Right lobe of liver (tissue), 6 donors: Measurements from ENCODE around the gene KLHL21. TPM values are rescaled to one million over a fixed set of nuclear protein-coding genes. Genes with fewer than 3 reads are reported as not detected.

Experiments
- ATAC-seq, 4 donors: fragments of 200-7000 bp; cut with Tn5 transposase; one replicate each; pipeline ENCODE4 v1.9.1; 2020; ENCODE audit warnings: mild to moderate bottlenecking in 4 of 4, moderate library complexity in 4 of 4
- DNase-seq, 3 donors: peaks; one replicate each; pipeline ENCODE4 v3.0.0-alpha.2; 2020
- H3K27ac ChIP-seq, 3 donors: fragments of 200-600 bp; one replicate each; pipeline ENCODE4 v1.8.0; 2022
- H3K27me3 ChIP-seq, 2 donors: fragments of 200-600 bp; one replicate each; pipeline ENCODE4 v1.8.0; 2022
- H3K36me3 ChIP-seq, 4 donors: fragments of 200-600 bp; sonication (generic) in 1 of 4; one replicate each; pipeline versions ENCODE4 v1.5.1 to v1.8.0; 2017 to 2022; ENCODE audit warnings: control low read depth in 1 of 4
- H3K4me1 ChIP-seq, 4 donors: fragments of 200-600 bp; sonication (generic) in 1 of 4; one replicate each; pipeline versions ENCODE4 v1.5.1 to v1.8.0; 2017 to 2022; ENCODE audit warnings: control low read depth in 1 of 4
- H3K4me3 ChIP-seq, 3 donors: fragments of 200-600 bp; one replicate each; pipeline ENCODE4 v1.8.0; 2022
- H3K9me3 ChIP-seq, 4 donors: fragments of 200-600 bp; sonication (generic) in 1 of 4; one replicate each; pipeline versions ENCODE4 v1.5.1 to v1.8.0; 2017 to 2022; ENCODE audit warnings: control low read depth in 1 of 4
- POLR2A ChIP-seq: fragments of 450-650 bp; IDR thresholded peaks from one replicate; pipeline ENCODE4 v1.6.1; 2017; ENCODE audit warnings: antibody characterized with exemption, mild to moderate bottlenecking
- WGBS: methylation state at CpG from one replicate; pipeline ENCODE4 v1.1.6; 2018; ENCODE audit warnings: low coverage, low lambda C conversion rate; ENCODE audit not compliant: insufficient coverage; ENCODE audit errors: missing lambda C conversion rate; 5-methylcytosine and 5-hydroxymethylcytosine counted together
- intact Hi-C, 2 donors: fragments of 100-400 bp; cut with DNase I; formaldehyde crosslinking; loops; one replicate each; pipeline versions ENCODE4 v1.11.2 to v1.14.1; 2022
- long read RNA-seq: library from polyadenylated mRNA; unstranded; transcript quantifications from one replicate; pipeline ENCODE4 v2.0.0, GENCODE V29; 2019
- total RNA-seq, 6 experiments: library from RNA; depleted of rRNA in 2 of 6; stranded (reverse); fragments of >200 nt in 2 of 6; fragmentation: NEBNext Ultra II Directional in 3 of 6; extraction: Animal tissue kit (Norgen Biotek cat#: 25700) in 3 of 6; gene quantifications; one replicate each; pipeline versions ENCODE4 v1.1.0 to v1.2.4, GENCODE V29; 2016 to 2023
- TF ChIP-seq, protein P1 (sequence below), 4 donors: fragments of 200-600 bp in 3 of 4; fragments of 450-650 bp in 1 of 4; IDR thresholded peaks; one replicate each; pipeline versions ENCODE4 v1.5.1 to v1.8.0; 2016 to 2022; ENCODE audit warnings: antibody characterized with exemption in 4 of 4, mild to moderate bottlenecking in 2 of 4
- donor health status: DM: no; HTN: yes; CAD: no.
- donor health status: DM: no; HTN: no; CAD: no.
- donor health status: DM: no; HTN: no; CAD: no.
- donor health status: DM: no; HTN: yes; CAD: no.
- donor health status: DM: no; HTN: yes; CAD: no.

Gene KLHL21, protein sequence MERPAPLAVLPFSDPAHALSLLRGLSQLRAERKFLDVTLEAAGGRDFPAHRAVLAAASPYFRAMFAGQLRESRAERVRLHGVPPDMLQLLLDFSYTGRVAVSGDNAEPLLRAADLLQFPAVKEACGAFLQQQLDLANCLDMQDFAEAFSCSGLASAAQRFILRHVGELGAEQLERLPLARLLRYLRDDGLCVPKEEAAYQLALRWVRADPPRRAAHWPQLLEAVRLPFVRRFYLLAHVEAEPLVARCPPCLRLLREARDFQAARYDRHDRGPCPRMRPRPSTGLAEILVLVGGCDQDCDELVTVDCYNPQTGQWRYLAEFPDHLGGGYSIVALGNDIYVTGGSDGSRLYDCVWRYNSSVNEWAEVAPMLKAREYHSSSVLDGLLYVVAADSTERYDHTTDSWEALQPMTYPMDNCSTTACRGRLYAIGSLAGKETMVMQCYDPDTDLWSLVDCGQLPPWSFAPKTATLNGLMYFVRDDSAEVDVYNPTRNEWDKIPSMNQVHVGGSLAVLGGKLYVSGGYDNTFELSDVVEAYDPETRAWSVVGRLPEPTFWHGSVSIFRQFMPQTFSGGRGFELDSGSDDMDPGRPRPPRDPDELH
- 10 to 100 TPM; 12.1 to 24.6 (median 20.0) TPM for total RNA-seq
- long read RNA-seq, partial matches to known transcripts, result 0 of 2 reads
- long read RNA-seq, other reads (novel, unspliced or antisense), result 2 of 2 reads

DNA sequence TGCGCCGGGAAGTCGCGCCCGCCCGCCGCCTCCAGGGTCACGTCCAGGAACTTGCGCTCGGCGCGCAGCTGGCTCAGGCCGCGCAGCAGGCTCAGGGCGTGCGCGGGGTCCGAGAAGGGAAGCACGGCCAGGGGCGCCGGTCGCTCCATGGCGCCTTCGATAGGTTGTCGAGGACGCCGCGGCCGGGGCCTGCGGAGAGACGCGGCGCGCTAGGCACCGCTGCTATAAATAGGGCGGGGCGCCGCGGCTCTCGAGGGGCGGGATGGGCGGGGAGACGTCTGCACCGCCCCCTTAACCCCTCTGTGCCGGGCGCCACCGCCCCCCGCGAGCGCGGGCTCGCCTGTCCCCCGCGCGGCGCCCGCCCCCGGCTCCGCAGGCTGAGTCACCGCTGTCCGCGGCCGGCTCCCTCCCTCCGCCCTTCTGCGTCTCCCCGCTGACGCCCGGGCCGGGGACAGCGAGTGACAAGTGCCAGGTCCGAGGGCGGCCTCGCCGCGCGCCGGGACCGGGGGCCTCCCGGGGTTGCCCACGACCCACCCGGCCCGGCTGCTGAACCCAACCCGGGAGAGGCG, at the start of gene KLHL21:
Gene KLHL21 (minus strand): TSS at position 201 of the 569 bp plus-strand sequence. CDS start 52 bp downstream, at position 149.
- Histone ChIP-seq H3K4me1 (peaks cover 0 to 59% (median 19%) of the 10 kb centered on the region in 4 donors), H3K9me3 (no peaks in the 10 kb centered on the region), H3K36me3 (peaks cover 0 to 17% (median 5%) of the 10 kb centered on the region in 4 donors), H3K27ac (peak within 1 kb of the TSS; percentile 96 to 98 (median 98)), H3K4me3 (peak within 1 kb of the TSS; percentile 86 to 98 (median 92)), H3K27me3 (no peaks in the 10 kb centered on the region)
- peak; percentile 57 to 78 (median 64) for ATAC-seq
- TF ChIP-seq POLR2A, result peak; percentile 92
- TF ChIP-seq, protein P1, sequence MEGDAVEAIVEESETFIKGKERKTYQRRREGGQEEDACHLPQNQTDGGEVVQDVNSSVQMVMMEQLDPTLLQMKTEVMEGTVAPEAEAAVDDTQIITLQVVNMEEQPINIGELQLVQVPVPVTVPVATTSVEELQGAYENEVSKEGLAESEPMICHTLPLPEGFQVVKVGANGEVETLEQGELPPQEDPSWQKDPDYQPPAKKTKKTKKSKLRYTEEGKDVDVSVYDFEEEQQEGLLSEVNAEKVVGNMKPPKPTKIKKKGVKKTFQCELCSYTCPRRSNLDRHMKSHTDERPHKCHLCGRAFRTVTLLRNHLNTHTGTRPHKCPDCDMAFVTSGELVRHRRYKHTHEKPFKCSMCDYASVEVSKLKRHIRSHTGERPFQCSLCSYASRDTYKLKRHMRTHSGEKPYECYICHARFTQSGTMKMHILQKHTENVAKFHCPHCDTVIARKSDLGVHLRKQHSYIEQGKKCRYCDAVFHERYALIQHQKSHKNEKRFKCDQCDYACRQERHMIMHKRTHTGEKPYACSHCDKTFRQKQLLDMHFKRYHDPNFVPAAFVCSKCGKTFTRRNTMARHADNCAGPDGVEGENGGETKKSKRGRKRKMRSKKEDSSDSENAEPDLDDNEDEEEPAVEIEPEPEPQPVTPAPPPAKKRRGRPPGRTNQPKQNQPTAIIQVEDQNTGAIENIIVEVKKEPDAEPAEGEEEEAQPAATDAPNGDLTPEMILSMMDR (IDR thresholded peaks at IDR 0.05), result no peak
- intact Hi-C loops, result no loop called here
- DNase-seq, result peak; percentile 91 to 95 (median 93)
- 0% methylated on average over 20 of the region's 84 CpGs for WGBS

DNA sequence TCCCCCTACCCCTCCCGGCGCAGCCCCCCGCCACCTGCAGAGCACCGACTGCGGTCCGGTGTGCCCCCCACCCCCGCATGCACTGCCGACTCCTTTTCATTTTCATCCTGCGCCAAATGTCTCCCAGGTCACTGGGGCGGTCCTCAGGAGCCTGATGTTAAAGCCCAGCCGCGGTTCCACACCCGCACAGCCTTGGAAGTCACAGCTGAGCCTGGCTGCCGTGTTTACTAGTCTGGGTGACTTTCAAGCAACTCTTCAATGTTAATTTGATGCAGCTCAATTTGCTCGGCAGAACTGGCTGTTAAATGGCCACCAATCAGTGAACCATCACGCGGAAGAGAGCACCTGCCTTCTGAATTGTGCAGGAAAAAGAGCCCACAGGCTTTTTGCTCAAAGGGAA, 49.2 kb upstream of the KLHL21 start:
- no peak overlapping the region for H3K4me3 ChIP-seq

DNA sequence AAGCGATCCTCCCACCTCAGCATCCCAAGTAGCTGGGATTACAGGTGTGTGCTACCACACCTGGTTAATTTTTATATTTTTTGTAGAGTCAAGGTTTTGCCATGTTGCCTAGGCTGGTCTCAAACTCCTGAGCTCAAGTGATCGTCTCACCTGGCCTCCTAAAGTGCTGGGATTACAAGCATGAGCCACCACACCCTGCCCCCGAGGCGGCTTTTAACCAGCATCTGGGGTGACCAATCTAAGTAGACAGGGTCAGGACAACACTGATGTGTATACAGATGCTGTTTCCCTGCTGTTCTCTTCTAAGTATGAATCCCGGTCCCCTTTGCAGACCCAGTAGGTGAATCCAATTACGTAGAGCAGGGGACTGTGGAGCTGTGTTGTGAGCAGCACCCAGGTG, 45.9 kb upstream of the KLHL21 start:
- WGBS, result 70% methylated on average over 2 of the region's 6 CpGs
- TF ChIP-seq POLR2A, result no peak
- TF ChIP-seq, protein P1 (IDR thresholded peaks at IDR 0.05), result no peak
- Histone ChIP-seq H3K9me3 (no peaks in the 10 kb centered on the region), H3K27me3 (no peaks in the 10 kb centered on the region), H3K4me3 (no peak overlapping the region), H3K27ac (no peak overlapping the region), H3K36me3 (peaks cover 0 to 31% (median 6%) of the 10 kb centered on the region in 4 donors), H3K4me1 (no peaks in the 10 kb centered on the region)
- DNase-seq, result no peak
- intact Hi-C loops, result loop anchor here in 1 of 2 donors (5.0 kb wide), 1 partner anchor 166 kb away; no protein-coding TSS in a partner anchor
- no peak for ATAC-seq

More for the DNA sequence above, 49.2 kb upstream of the KLHL21 start:
- Histone ChIP-seq H3K9me3 (no peaks in the 10 kb centered on the region), H3K27ac (no peak overlapping the region), H3K36me3 (peaks cover 0 to 23% (median 8%) of the 10 kb centered on the region in 4 donors), H3K4me1 (no peaks in the 10 kb centered on the region), H3K27me3 (no peaks in the 10 kb centered on the region)
- 81% methylated on average over 6 of the region's 17 CpGs for WGBS
- peak in 1 of 4 donors; percentile 16 for ATAC-seq
- intact Hi-C loops, result no loop called here
- TF ChIP-seq POLR2A, result no peak
- TF ChIP-seq, protein P1 (IDR thresholded peaks at IDR 0.05), result no peak
- DNase-seq, result no peak

DNA sequence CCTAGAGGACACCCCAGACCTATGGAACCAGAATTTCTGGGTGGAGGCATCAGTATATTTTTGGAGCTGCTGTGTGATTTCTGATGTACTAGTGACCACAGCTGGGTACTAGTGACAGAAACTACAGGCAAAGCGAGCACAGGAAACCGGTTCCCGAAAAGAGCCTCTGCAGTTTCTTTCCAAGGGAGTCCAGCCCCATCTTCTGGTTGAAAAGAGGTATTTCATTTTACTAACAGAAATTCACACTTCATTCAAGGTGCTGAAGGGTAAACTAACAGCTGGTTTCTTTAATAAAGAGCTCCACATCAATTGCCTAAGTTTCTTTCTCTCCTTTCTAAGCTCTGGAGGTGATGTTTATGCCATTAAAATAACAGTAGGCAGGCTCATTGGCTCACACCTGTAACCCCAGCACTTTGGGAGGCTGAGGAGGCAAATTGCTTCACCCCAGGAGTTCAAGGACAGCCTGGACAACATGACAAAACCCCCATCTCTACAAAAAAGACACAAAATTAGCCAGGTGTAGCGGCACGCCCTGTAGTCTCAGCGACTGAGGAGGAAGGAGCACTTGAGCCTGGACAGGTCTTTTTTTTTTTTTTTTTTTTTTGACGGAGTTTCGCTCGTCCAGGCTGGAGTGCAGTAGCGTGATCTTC, 44.0 kb upstream of the KLHL21 start:
- TF ChIP-seq, protein P1 (IDR thresholded peaks at IDR 0.05), result peak; percentile 63 to 70 (median 64)
- no peak for TF ChIP-seq POLR2A
- Histone ChIP-seq H3K27ac (no peak overlapping the region), H3K9me3 (no peaks in the 10 kb centered on the region), H3K36me3 (peaks cover 0 to 20% (median 0%) of the 10 kb centered on the region in 4 donors), H3K27me3 (no peaks in the 10 kb centered on the region), H3K4me3 (no peak overlapping the region), H3K4me1 (no peaks in the 10 kb centered on the region)
- intact Hi-C loops, result loop anchor here in 1 of 2 donors (5.0 kb wide), 1 partner anchor 164 kb away; no protein-coding TSS in a partner anchor
- DNase-seq (no peak), ATAC-seq (peak; percentile 62 to 80 (median 74))
- WGBS, result 48% methylated on average over 8 of the region's 10 CpGs
